ENCODE results near the gene PTGS1.
A peak's percentile ranks its signal among the peaks of the same experiment; 100 is the strongest.

Gene PTGS1

DNA sequence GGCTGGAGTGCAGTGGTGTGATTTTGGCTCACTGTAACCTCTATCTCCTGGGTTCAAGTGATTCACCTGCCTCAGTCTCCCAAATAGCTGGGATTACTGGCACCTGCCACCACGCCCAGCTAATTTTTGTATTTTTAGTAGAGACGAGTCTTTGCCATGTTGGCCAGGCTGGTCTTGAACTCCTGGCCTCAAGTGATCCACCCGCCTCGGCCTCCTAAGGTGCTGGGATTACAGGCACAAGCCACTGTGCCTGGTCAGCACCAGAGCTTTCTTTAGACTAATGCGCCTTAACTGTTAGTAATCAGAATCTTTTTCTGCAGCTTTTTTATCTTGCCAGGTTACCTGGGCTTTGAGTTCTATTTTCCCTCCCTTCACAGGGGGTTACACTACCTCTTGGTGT lies 18.4 kb downstream of the PTGS1 start:
- no peak overlapping the region for H3K4me3 ChIP-seq (replicated peaks; ENCODE audit: low read depth, low read length)
- TF ChIP-seq CTCF (IDR thresholded peaks at IDR 0.05; ENCODE audit: low read depth, low read length, missing control alignments) = no peak
- DNase-seq (ENCODE audit: extremely low read depth, low read depth) = no peak

DNA sequence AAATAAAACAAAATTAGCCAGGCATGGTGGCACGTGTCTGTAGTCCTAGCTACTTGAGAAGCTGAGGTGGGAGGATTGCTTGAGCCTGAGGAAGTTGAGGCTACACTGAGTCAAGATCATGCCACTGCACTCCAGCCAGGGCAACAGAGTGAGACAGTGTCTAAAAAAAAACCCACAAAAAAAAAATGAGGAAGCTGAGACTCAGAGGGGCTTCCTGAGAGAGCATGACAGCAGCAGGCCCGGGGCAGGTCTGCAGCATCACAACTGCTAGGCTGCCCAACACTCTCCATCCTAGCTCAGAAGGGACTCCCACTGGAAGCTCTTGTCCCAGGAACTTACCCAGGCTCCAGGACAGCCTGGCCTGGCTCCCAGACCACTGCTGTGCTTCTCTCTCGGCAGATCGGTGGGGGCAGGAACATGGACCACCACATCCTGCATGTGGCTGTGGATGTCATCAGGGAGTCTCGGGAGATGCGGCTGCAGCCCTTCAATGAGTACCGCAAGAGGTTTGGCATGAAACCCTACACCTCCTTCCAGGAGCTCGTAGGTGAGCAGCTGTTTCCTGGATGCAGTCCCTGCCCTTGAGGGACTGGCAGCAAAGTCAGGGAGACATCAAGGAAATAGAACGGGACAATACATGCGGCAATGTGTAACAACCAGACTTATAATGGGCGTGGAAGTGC lies 19.1 kb downstream of the PTGS1 start:
- DNase-seq (ENCODE audit: extremely low read depth, low read depth) = no peak
- TF ChIP-seq CTCF (IDR thresholded peaks at IDR 0.05; ENCODE audit: low read depth, low read length, missing control alignments) = no peak
- H3K4me3 ChIP-seq (replicated peaks; ENCODE audit: low read depth, low read length) = no peak overlapping the region

DNA sequence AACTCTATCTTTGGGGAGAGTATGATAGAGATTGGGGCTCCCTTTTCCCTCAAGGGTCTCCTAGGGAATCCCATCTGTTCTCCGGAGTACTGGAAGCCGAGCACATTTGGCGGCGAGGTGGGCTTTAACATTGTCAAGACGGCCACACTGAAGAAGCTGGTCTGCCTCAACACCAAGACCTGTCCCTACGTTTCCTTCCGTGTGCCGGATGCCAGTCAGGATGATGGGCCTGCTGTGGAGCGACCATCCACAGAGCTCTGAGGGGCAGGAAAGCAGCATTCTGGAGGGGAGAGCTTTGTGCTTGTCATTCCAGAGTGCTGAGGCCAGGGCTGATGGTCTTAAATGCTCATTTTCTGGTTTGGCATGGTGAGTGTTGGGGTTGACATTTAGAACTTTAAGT lies 21.5 kb downstream of the PTGS1 start:
- TF ChIP-seq CTCF (IDR thresholded peaks at IDR 0.05; ENCODE audit: low read depth, low read length, missing control alignments) = no peak
- H3K4me3 ChIP-seq (replicated peaks; ENCODE audit: low read depth, low read length) = no peak overlapping the region
- no peak for DNase-seq (ENCODE audit: extremely low read depth, low read depth)

GRCh38 chr9:122392714-122393113 lies 21.9 kb downstream of the PTGS1 start:
- no peak overlapping the region for H3K4me3 ChIP-seq (replicated peaks; ENCODE audit: low read depth, low read length)
- no peak for DNase-seq (ENCODE audit: extremely low read depth, low read depth)
- no peak for TF ChIP-seq CTCF (IDR thresholded peaks at IDR 0.05; ENCODE audit: low read depth, low read length, missing control alignments)

DNA sequence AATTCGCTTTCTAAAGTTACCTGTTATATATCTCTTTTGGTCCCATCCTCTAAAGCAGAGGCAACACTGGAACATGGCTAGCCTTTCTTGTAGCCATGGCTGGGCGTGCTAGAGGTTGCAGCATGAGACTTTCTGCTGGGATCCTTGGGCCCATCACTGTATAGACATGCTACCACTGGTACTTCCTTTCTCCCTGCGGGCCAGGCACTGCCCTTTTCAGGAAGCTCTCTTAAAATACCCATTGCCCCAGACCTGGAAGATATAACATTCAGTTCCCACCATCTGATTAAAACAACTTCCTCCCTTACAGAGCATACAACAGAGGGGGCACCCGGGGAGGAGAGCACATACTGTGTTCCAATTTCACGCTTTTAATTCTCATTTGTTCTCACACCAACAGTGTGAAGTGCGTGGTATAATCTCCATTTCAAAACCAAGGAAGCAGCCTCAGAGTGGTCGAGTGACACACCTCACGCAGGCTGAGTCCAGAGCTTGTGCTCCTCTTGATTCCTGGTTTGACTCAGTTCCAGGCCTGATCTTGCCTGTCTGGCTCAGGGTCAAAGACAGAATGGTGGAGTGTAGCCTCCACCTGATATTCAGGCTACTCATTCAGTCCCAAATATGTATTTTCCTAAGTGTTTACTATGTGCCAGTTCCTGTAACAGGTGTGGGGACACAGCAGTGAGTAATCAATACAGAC lies 22.6 kb downstream of the PTGS1 start:
- TF ChIP-seq CTCF (IDR thresholded peaks at IDR 0.05; ENCODE audit: low read depth, low read length, missing control alignments) = no peak
- no peak overlapping the region for H3K4me3 ChIP-seq (replicated peaks; ENCODE audit: low read depth, low read length)
- DNase-seq (ENCODE audit: extremely low read depth, low read depth) = no peak

DNA sequence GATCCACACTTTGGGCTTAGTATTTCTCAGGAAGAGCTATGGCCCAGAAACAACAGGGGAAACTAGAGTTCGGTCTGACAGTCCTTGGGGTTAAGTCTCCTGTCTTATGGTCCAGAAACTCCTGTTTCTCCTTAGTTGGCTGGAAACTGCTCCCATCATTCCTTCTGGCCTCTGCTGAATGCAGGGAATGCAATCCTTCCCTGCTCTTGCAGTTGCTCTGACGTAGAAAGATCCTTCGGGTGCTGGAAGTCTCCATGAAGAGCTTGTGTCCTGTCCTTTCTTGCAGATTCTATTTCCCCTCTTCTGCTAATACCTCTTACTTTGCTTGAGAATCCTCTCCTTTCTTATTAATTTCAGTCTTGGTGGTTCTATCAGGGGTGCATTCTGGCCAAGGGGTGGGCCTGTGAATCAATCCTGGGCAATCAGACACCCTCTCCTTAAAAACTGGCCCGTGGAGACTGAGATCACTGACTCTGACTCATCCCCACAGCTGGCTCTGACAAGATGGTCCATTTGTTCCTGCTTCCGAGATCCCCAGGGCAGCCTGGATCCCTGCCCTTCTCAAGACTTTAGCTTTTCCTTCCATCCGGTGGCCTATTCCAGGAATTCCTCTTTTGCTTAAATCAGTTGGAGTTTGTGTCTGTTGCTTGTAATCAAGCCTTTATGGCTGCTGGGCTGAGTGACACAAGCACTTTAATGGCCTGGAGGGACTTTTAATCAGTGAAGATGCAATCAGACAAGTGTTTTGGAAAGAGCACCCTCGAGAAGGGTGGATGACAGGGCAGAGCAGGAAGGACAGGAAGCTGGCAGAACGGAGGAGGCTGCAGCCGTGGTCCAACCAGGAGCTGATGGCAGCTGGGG lies 23.7 kb downstream of the PTGS1 start:
- TF ChIP-seq CTCF (IDR thresholded peaks at IDR 0.05; ENCODE audit: low read depth, low read length, missing control alignments) = no peak
- no peak overlapping the region for H3K4me3 ChIP-seq (replicated peaks; ENCODE audit: low read depth, low read length)
- DNase-seq (ENCODE audit: extremely low read depth, low read depth) = peak; percentile 73

All from HFF-Myc (cell line).